Liver (tissue), 9 donors: ENCODE results near the gene LRRK1. TPM values are rescaled to one million over a fixed set of nuclear protein-coding genes. Genes with fewer than 3 reads are reported as not detected.

Source experiments
- DNase-seq: peaks from one replicate; pipeline ENCODE4 v3.0.0-alpha.2; 2017; ENCODE audit warnings: low spot score
- H3K27ac ChIP-seq, 2 donors: one replicate each; pipeline ENCODE4 v1.7.0; 2013; ENCODE audit warnings: inconsistent platforms in 2 of 2, low read length in 2 of 2, control low read depth in 1 of 2, low read depth in 1 of 2, mild to moderate bottlenecking in 1 of 2
- H3K27me3 ChIP-seq, 4 donors: one replicate each; pipeline versions ENCODE4 v1.6.1 to v1.7.0; 2013; ENCODE audit warnings: low read length in 3 of 4, inconsistent platforms in 1 of 4, mild to moderate bottlenecking in 1 of 4, moderate library complexity in 1 of 4; ENCODE audit not compliant: control insufficient read depth in 4 of 4, insufficient read depth in 4 of 4
- H3K36me3 ChIP-seq, 4 donors: one replicate each; pipeline versions ENCODE4 v1.6.1 to v1.7.0; 2013; ENCODE audit warnings: low read length in 3 of 4, mild to moderate bottlenecking in 3 of 4, low read depth in 1 of 4, moderate library complexity in 1 of 4; ENCODE audit not compliant: control insufficient read depth in 4 of 4, insufficient read depth in 3 of 4
- H3K4me1 ChIP-seq, 4 donors: one replicate each; pipeline versions ENCODE4 v1.6.1 to v1.7.0; 2013; ENCODE audit warnings: low read length in 3 of 4, mild to moderate bottlenecking in 3 of 4, moderate library complexity in 1 of 4; ENCODE audit not compliant: control insufficient read depth in 4 of 4, insufficient read depth in 4 of 4
- H3K4me3 ChIP-seq, 3 donors: one replicate each; pipeline versions ENCODE4 v1.6.1 to v1.7.0; 2013; ENCODE audit warnings: low read length in 3 of 3, control low read depth in 1 of 3, low read depth in 1 of 3, mild to moderate bottlenecking in 1 of 3
- H3K9ac ChIP-seq, 2 donors: one replicate each; pipeline ENCODE4 v1.7.0; 2013; ENCODE audit warnings: low read length in 2 of 2, mild to moderate bottlenecking in 2 of 2, moderate library complexity in 2 of 2, control low read depth in 1 of 2, low read depth in 1 of 2
- H3K9me3 ChIP-seq, 4 donors: one replicate each; pipeline versions ENCODE4 v1.6.1 to v1.7.0; 2013; ENCODE audit warnings: low read length in 3 of 4; ENCODE audit not compliant: control insufficient read depth in 4 of 4
- EGR1 ChIP-seq, 2 donors: IDR thresholded peaks; 2 replicates each; pipeline ENCODE4 v1.6.1; 2016 to 2018; ENCODE audit warnings: antibody characterized with exemption in 2 of 2, low read depth in 2 of 2
- FOXA1 ChIP-seq: IDR thresholded peaks from 2 replicates; pipeline ENCODE4 v1.6.1; 2016; ENCODE audit warnings: antibody characterized with exemption
- FOXA2 ChIP-seq: IDR thresholded peaks from 2 replicates; pipeline ENCODE4 v1.6.1; 2016; ENCODE audit warnings: antibody characterized with exemption
- GABPA ChIP-seq, 2 donors: IDR thresholded peaks in 1 of 2; conservative IDR thresholded peaks in 1 of 2; 2 replicates each; pipeline ENCODE4 v1.6.1; 2016; ENCODE audit warnings: antibody characterized with exemption in 2 of 2, mild to moderate bottlenecking in 1 of 2, moderate library complexity in 1 of 2
- HNF4A ChIP-seq, 2 donors: conservative IDR thresholded peaks; 2 replicates each; pipeline ENCODE4 v1.6.1; 2016; ENCODE audit warnings: antibody characterized with exemption in 2 of 2, mild to moderate bottlenecking in 2 of 2
- HNF4G ChIP-seq: IDR thresholded peaks from 2 replicates; pipeline ENCODE4 v1.6.1; 2016; ENCODE audit warnings: antibody characterized with exemption
- JUND ChIP-seq, 2 donors: IDR thresholded peaks; 2 replicates each; pipeline ENCODE4 v1.6.1; 2016; ENCODE audit warnings: antibody characterized with exemption in 2 of 2
- NR2F2 ChIP-seq: IDR thresholded peaks from 2 replicates; pipeline ENCODE4 v1.6.1; 2016; ENCODE audit warnings: antibody characterized with exemption
- RAD21 ChIP-seq, 2 donors: IDR thresholded peaks; 2 replicates each; pipeline ENCODE4 v1.6.1; 2016; ENCODE audit warnings: antibody characterized with exemption in 2 of 2, mild to moderate bottlenecking in 2 of 2
- RXRA ChIP-seq, 2 donors: IDR thresholded peaks; 2 replicates each; pipeline ENCODE4 v1.6.1; 2017 to 2018; ENCODE audit warnings: antibody characterized with exemption in 2 of 2, mild to moderate bottlenecking in 1 of 2
- SP1 ChIP-seq: IDR thresholded peaks from 2 replicates; pipeline ENCODE4 v1.6.1; 2018; ENCODE audit warnings: antibody characterized with exemption, mild to moderate bottlenecking
- TAF1 ChIP-seq: conservative IDR thresholded peaks from 2 replicates; pipeline ENCODE4 v1.6.1; 2016; ENCODE audit warnings: antibody characterized with exemption, mild to moderate bottlenecking
- YY1 ChIP-seq: IDR thresholded peaks from 2 replicates; pipeline ENCODE4 v1.6.1; 2016; ENCODE audit warnings: antibody characterized with exemption, mild to moderate bottlenecking
- WGBS: extraction: QIAGEN DNeasy Blood & Tissue Kit; methylation state at CpG from one replicate; pipeline ENCODE4 v1.1.7; 2013; 5-methylcytosine and 5-hydroxymethylcytosine counted together
- polyA plus RNA-seq, 2 donors: library from polyadenylated mRNA; stranded (reverse) in 1 of 2; unstranded in 1 of 2; fragments of 200-250 nt in 1 of 2; fragments of >200 nt in 1 of 2; fragmentation: Nextera tagmentation in 1 of 2; extraction: Ambion mirVana in 1 of 2; gene quantifications; one replicate each; pipeline versions ENCODE4 v1.2.1 to v1.2.3, GENCODE V29; 2013 to 2015
- total RNA-seq, 2 donors: library from RNA; depleted of rRNA; stranded (reverse); fragments of >200 nt; gene quantifications; one replicate each; pipeline ENCODE4 v1.2.3, GENCODE V29; 2014
- TF ChIP-seq, protein P1 (sequence below): IDR thresholded peaks from 2 replicates; pipeline ENCODE4 v1.6.1; 2016; ENCODE audit warnings: antibody characterized with exemption
- TF ChIP-seq, protein P2 (sequence below): IDR thresholded peaks from 2 replicates; pipeline ENCODE4 v1.6.1; 2016; ENCODE audit warnings: antibody characterized with exemption, mild to moderate bottlenecking
- TF ChIP-seq, protein P3 (sequence below): IDR thresholded peaks from 2 replicates; pipeline ENCODE4 v1.6.1; 2016; ENCODE audit warnings: antibody characterized with exemption
- TF ChIP-seq, protein P4 (sequence below): IDR thresholded peaks from 2 replicates; pipeline ENCODE4 v1.6.1; 2016; ENCODE audit warnings: antibody characterized with exemption
- TF ChIP-seq, protein P5 (sequence below): fragments of 150-350 bp; IDR thresholded peaks from 2 replicates; pipeline ENCODE4 v1.5.1; 2017; ENCODE audit warnings: improper control_type of control experiment, low read depth, low read length; ENCODE audit not compliant: missing input control
- donor health status: healthy.
- donor health status: healthy.
- donor health status: healthy.
- donor health status: healthy.
- donor health status: healthy.

LRRK1 gene
- total and polyA plus RNA-seq, 4 donors: 1.2 to 4.4 (median 2.7) TPM

DNA sequence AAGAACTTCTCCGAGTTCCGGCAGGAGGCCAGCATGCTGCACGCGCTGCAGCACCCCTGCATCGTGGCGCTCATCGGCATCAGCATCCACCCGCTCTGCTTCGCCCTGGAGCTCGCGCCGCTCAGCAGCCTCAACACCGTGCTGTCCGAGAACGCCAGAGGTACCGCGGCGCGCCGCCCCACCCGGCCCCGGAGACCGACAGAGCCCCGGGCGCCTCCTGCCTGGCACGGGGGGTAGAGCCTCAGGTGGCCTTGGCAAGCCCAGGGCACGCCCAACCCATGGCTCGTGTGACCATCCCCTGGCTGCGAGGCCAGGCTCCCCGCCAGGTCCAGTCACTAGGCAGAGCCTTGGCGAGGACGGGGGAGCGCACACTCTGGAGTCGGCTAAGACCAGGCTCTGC is 134.1 kb downstream of the LRRK1 start:
- H3K27ac ChIP-seq: no peak overlapping the region
- peak; percentile 23 for DNase-seq
- H3K4me1 ChIP-seq: no peaks in the 10 kb centered on the region
- H3K27me3 ChIP-seq: no peaks in the 10 kb centered on the region
- H3K4me3 ChIP-seq: no peak overlapping the region
- no peaks in the 10 kb centered on the region for H3K9me3 ChIP-seq
- H3K9ac ChIP-seq: no peak overlapping the region
- WGBS: 91% methylated on average over 34 of the region's 34 CpGs
- H3K36me3 ChIP-seq: peaks cover 0 to 8% (median 0%) of the 10 kb centered on the region in 4 donors
- TF ChIP-seq, protein P1, sequence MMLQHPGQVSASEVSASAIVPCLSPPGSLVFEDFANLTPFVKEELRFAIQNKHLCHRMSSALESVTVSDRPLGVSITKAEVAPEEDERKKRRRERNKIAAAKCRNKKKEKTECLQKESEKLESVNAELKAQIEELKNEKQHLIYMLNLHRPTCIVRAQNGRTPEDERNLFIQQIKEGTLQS: no peak
- TF ChIP-seq HNF4G: no peak
- TF ChIP-seq TAF1: no peak
- no peak for TF ChIP-seq FOXA2
- TF ChIP-seq, protein P2, sequence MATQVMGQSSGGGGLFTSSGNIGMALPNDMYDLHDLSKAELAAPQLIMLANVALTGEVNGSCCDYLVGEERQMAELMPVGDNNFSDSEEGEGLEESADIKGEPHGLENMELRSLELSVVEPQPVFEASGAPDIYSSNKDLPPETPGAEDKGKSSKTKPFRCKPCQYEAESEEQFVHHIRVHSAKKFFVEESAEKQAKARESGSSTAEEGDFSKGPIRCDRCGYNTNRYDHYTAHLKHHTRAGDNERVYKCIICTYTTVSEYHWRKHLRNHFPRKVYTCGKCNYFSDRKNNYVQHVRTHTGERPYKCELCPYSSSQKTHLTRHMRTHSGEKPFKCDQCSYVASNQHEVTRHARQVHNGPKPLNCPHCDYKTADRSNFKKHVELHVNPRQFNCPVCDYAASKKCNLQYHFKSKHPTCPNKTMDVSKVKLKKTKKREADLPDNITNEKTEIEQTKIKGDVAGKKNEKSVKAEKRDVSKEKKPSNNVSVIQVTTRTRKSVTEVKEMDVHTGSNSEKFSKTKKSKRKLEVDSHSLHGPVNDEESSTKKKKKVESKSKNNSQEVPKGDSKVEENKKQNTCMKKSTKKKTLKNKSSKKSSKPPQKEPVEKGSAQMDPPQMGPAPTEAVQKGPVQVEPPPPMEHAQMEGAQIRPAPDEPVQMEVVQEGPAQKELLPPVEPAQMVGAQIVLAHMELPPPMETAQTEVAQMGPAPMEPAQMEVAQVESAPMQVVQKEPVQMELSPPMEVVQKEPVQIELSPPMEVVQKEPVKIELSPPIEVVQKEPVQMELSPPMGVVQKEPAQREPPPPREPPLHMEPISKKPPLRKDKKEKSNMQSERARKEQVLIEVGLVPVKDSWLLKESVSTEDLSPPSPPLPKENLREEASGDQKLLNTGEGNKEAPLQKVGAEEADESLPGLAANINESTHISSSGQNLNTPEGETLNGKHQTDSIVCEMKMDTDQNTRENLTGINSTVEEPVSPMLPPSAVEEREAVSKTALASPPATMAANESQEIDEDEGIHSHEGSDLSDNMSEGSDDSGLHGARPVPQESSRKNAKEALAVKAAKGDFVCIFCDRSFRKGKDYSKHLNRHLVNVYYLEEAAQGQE: no peak

DNA sequence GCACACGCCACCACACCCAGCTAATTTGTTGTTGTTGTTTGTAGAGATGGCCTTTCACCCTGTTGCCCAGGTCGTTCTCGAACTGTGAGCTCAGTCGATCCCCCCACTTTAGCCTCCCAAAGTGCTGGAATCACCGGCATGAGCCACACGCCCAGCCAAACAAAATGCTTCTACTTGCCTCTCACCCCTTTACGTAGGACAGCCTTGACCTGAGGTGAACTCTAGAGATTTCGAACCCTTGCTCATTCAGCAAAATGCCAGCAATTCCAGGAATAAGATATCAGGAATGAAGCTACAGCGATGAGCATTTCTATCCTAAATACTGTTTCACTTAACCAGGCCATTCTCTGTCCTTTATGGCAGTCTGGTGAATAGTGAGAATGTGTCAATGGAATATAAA is 135.0 kb downstream of the LRRK1 start:
- Histone ChIP-seq H3K4me3 (no peak overlapping the region), H3K9me3 (no peaks in the 10 kb centered on the region), H3K36me3 (peaks cover 0 to 8% (median 0%) of the 10 kb centered on the region in 4 donors), H3K4me1 (no peaks in the 10 kb centered on the region), H3K27me3 (no peaks in the 10 kb centered on the region), H3K9ac (no peak overlapping the region), H3K27ac (no peak overlapping the region)
- TF ChIP-seq YY1 (no peak), FOXA2 (no peak), GABPA (IDR thresholded peaks at IDR 0.05 in 1 of 2, conservative IDR thresholded peaks at IDR 0.05 in 1 of 2) (no peak), TAF1 (no peak), SP1 (no peak), HNF4A (conservative IDR thresholded peaks at IDR 0.05) (no peak), NR2F2 (no peak), JUND (IDR thresholded peaks at IDR 0.05) (no peak), RAD21 (IDR thresholded peaks at IDR 0.05) (no peak), FOXA1 (no peak), EGR1 (IDR thresholded peaks at IDR 0.05; ENCODE audit: low read depth in 2 of 2) (no peak), HNF4G (no peak), RXRA (IDR thresholded peaks at IDR 0.05) (no peak)
- TF ChIP-seq, protein P3, sequence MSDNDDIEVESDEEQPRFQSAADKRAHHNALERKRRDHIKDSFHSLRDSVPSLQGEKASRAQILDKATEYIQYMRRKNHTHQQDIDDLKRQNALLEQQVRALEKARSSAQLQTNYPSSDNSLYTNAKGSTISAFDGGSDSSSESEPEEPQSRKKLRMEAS: no peak
- TF ChIP-seq, protein P1: no peak
- TF ChIP-seq, protein P4, sequence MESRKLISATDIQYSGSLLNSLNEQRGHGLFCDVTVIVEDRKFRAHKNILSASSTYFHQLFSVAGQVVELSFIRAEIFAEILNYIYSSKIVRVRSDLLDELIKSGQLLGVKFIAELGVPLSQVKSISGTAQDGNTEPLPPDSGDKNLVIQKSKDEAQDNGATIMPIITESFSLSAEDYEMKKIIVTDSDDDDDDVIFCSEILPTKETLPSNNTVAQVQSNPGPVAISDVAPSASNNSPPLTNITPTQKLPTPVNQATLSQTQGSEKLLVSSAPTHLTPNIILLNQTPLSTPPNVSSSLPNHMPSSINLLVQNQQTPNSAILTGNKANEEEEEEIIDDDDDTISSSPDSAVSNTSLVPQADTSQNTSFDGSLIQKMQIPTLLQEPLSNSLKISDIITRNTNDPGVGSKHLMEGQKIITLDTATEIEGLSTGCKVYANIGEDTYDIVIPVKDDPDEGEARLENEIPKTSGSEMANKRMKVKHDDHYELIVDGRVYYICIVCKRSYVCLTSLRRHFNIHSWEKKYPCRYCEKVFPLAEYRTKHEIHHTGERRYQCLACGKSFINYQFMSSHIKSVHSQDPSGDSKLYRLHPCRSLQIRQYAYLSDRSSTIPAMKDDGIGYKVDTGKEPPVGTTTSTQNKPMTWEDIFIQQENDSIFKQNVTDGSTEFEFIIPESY: no peak
- TF ChIP-seq, protein P5, sequence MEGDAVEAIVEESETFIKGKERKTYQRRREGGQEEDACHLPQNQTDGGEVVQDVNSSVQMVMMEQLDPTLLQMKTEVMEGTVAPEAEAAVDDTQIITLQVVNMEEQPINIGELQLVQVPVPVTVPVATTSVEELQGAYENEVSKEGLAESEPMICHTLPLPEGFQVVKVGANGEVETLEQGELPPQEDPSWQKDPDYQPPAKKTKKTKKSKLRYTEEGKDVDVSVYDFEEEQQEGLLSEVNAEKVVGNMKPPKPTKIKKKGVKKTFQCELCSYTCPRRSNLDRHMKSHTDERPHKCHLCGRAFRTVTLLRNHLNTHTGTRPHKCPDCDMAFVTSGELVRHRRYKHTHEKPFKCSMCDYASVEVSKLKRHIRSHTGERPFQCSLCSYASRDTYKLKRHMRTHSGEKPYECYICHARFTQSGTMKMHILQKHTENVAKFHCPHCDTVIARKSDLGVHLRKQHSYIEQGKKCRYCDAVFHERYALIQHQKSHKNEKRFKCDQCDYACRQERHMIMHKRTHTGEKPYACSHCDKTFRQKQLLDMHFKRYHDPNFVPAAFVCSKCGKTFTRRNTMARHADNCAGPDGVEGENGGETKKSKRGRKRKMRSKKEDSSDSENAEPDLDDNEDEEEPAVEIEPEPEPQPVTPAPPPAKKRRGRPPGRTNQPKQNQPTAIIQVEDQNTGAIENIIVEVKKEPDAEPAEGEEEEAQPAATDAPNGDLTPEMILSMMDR: no peak
- TF ChIP-seq, protein P2: no peak
- 89% methylated on average over 9 of the region's 9 CpGs for WGBS
- peak; percentile 1 for DNase-seq
